Activated CD4-positive, alpha-beta T cell treated with anti-CD3 and anti-CD28 coated beads for 36 hours (primary cell): ENCODE data around the gene ADAMTS17. TPM values are rescaled to one million over a fixed set of nuclear protein-coding genes. Genes with fewer than 3 reads are reported as not detected.
A peak's percentile ranks its signal among the peaks of the same experiment; 100 is the strongest.
"Not testable (repeated sequence)": the region's sequence is repeated elsewhere in the genome, so short reads cannot be mapped to it uniquely, and the experiment has no call there.

Experiments used
- ATAC-seq: fragments of 200-7000 bp; cut with Tn5 transposase; one replicate; pipeline ENCODE4 v1.10.0; 2021; ENCODE audit warnings: mild to moderate bottlenecking, moderate library complexity
- CTCF ChIA-PET: fragments of 350-600 bp; sonication (Branson Sonifier 250); formaldehyde crosslinking; loops from one replicate; lab custom pipeline; 2021; ENCODE audit warnings: antibody characterized with exemption; lab: Charles Lee
- POLR2A ChIA-PET: fragments of 350-600 bp; sonication (Branson Sonifier 250); formaldehyde crosslinking; loops from one replicate; lab custom pipeline; 2021; ENCODE audit warnings: antibody characterized with exemption, inconsistent platforms; lab: Charles Lee
- DNase-seq: peaks from one replicate; pipeline ENCODE4 v3.0.0-alpha.2; 2020
- H3K27ac Mint-ChIP-seq: one replicate; pipeline ENCODE4 v1.8.0; 2021; ENCODE audit warnings: mixed read lengths
- H3K27me3 Mint-ChIP-seq: one replicate; pipeline ENCODE4 v1.8.0; 2021; ENCODE audit warnings: mixed read lengths
- H3K36me3 Mint-ChIP-seq: one replicate; pipeline ENCODE4 v1.8.0; 2021; ENCODE audit warnings: low read depth, mixed read lengths
- H3K4me1 Mint-ChIP-seq: one replicate; pipeline ENCODE4 v1.8.0; 2021; ENCODE audit warnings: mixed read lengths
- H3K4me3 Mint-ChIP-seq: one replicate; pipeline ENCODE4 v1.8.0; 2021; ENCODE audit warnings: mild to moderate bottlenecking, moderate library complexity, mixed read lengths
- H3K9me3 Mint-ChIP-seq: one replicate; pipeline ENCODE4 v1.8.0; 2021; ENCODE audit warnings: low read depth, mixed read lengths
- intact Hi-C, 2 experiments: fragments of 100-400 bp; cut with DNase I in 1 of 2; cut with micrococcal nuclease in 1 of 2; formaldehyde crosslinking; loops; one replicate each; pipeline versions ENCODE4 v1.14.2 to v1.15.1; 2022 to 2024; cut with DNase I, micrococcal nuclease
- total RNA-seq, 2 experiments: library from RNA; stranded (reverse); gene quantifications; one replicate each; pipeline ENCODE4 v1.2.3, GENCODE V29; 2021

ADAMTS17 gene
- total RNA-seq, 2 experiments from 2014 or later, result 0.49 to 0.57 TPM

DNA sequence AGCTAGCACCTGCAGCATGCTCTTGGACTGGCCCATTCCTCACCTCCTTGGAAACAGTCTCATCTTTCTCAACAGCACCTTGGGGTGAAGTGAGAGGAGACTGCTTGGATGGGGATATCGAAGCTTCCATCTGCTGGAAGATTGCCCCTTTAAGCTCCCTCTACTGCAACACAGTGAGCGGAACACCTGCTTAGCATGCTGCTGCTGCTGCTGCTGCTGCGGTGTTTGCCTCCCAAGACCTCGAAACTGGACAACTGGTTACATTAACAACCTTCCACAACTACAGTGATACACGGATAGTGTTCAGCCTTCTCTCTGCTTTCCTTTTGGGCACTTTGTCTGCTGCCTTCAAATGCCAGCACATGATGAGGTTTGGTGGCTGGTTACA lies 354.7 kb downstream of the ADAMTS17 start:
- Mint-ChIP-seq H3K36me3 (peaks cover 4% of the 10 kb centered on the region), H3K27ac (no peak overlapping the region), H3K4me1 (peaks cover 7% of the 10 kb centered on the region), H3K27me3 (no peaks in the 10 kb centered on the region), H3K4me3 (no peak overlapping the region), H3K9me3 (peaks cover 4% of the 10 kb centered on the region)
- ATAC-seq (no peak), DNase-seq (no peak)
- CTCF ChIA-PET, result no interaction called here
- intact Hi-C loops, result no loop called here
- POLR2A ChIA-PET, result no interaction called here

DNA sequence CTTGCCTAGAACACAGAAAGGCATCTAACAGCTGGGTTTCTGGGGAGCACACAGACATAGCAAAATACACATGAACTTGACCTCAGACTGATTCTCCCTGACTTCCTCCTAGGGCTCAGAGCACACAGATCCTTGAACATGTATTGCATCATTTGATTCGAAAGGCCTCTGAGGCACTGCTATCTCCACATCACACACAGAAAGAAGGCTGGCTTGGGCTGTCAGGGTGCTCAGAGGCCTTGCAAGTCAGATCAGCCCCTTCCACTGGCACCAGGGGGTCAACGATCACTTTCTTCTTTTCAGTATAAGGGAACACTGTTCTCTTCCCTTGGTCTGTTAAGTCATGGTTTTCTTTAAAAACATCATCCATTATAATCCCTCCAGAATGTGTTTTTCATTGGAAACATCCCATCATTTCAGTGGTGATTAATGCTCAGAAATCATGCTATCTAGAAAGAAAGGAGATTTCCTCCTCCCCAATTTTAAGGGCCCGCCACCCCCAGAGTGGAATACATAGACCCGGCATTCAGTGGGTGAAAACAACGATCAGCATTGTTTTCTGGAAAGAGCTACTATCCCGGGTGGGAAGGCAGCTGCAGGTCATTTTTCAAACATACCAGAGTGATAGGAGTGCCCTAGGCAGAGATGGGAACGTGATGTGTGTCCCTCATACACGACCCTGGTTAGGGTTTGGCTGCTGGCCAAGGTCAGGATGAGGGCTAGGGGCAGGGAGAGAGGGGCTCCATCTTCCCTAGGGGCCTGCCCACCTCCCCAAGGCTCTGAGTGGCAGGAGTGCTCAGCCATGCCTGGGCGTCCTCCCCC lies 355.3 kb downstream of the ADAMTS17 start:
- intact Hi-C loops, result no loop called here
- DNase-seq (no peak), ATAC-seq (peak; percentile 33)
- ChIA-PET CTCF (no interaction called here), POLR2A (no interaction called here)
- Mint-ChIP-seq H3K36me3 (no peaks in the 10 kb centered on the region), H3K27ac (no peak overlapping the region), H3K4me1 (peaks cover 7% of the 10 kb centered on the region), H3K27me3 (no peaks in the 10 kb centered on the region), H3K9me3 (peaks cover 4% of the 10 kb centered on the region), H3K4me3 (no peak overlapping the region)

DNA sequence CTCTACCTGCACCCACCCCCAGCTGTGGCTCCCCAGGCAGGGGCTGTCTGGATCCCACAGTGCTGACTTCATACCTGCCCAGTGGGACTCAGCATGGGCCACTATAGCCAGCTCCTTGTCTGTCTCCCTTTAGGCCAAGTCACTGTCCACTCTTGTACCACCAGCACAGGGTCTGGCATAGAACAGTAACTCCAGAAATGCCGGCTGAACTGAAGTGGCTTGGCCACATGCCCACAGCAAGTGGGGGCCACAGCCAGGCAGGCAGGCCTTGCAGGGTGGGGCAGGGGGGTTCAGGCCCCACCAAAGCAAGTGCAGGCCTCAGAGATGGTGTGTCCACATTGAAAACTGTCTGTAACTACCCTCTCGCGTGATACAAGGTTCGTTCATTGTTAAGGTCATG lies 355.9 kb downstream of the ADAMTS17 start:
- intact Hi-C loops, result no loop called here
- ATAC-seq (no peak), DNase-seq (no peak)
- Mint-ChIP-seq H3K27me3 (no peaks in the 10 kb centered on the region), H3K4me1 (peaks cover 7% of the 10 kb centered on the region), H3K36me3 (no peaks in the 10 kb centered on the region), H3K9me3 (peaks cover 4% of the 10 kb centered on the region), H3K4me3 (no peak overlapping the region), H3K27ac (no peak overlapping the region)
- ChIA-PET POLR2A (no interaction called here), CTCF (interaction anchor here (0.7 to 0.9 kb wide), 2 partner anchors 29 to 880 kb away, joined by 3 read pairs; no protein-coding TSS in a partner anchor)

DNA sequence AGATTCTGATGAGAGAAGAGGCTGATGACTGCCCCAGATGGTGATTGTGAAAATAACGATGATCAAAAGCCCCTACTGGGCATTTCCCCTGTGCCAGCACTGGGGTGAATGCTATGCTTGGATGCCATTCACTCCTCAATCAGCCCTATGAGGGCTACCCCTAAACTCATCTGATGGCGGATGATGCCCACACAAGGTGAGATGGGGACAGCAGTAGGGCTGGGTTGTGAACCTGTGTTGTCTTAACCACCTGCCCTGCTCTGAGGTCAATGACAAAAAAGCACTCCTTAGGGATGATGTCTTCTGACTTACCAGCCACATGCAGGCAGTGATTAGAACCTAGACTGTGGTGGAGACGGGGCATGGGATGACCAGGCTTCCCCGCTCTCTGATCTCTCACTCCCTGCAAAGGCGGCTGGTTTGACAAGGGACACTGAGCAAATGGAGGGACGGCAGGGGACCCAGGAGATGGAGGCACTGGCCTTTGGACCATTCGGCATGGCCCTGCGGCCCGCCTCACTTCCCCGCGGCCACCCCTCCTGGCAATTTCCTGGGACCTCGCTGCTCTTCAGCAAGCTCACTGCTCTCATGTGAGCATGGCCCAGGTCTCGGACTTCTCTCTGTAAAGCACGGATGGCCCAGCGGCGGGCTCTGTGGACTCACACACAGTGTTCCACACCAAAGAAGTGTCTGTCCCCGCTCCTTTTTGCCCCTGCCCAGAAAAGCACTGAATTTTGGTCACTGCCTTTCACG lies 357.1 kb downstream of the ADAMTS17 start:
- H3K4me3 Mint-ChIP-seq, result no peak overlapping the region
- no peak overlapping the region for H3K27ac Mint-ChIP-seq
- POLR2A ChIA-PET, result no interaction called here
- H3K9me3 Mint-ChIP-seq, result peaks cover 4% of the 10 kb centered on the region
- no peaks in the 10 kb centered on the region for H3K36me3 Mint-ChIP-seq
- DNase-seq (no peak), ATAC-seq (no peak)
- CTCF ChIA-PET, result interaction anchor here (0.7 to 1.3 kb wide), 3 partner anchors 21 to 879 kb away, joined by 3 to 4 read pairs (median 3); no protein-coding TSS in a partner anchor
- intact Hi-C loops, result no loop called here
- peaks cover 7% of the 10 kb centered on the region for H3K4me1 Mint-ChIP-seq
- H3K27me3 Mint-ChIP-seq, result no peaks in the 10 kb centered on the region

DNA sequence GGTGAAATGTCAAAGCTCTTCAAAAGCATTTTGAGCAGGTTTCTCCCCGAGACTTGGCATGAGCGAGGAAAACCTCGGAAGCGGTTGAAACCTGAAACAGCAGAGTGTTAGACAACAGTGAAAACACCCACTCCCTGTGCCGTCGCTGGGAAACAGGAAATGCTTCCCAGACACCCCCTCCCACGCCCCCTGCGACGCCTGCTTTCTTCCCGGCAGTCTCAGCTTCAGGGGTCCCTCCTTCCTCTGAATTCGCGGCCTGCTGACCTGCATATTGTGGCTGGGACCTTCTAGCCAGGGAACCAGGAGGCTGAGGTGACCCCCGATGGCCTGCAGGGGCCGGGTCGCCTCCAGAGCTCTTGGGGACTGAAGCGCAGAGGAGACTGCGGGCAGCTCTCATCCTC lies 357.9 kb downstream of the ADAMTS17 start:
- no peak for DNase-seq
- intact Hi-C loops, result no loop called here
- ChIA-PET CTCF (interaction anchor here (1.3 kb wide), 1 partner anchor 20 kb away, joined by 4 read pairs; no protein-coding TSS in a partner anchor), POLR2A (no interaction called here)
- ATAC-seq, result no peak
- peaks cover 7% of the 10 kb centered on the region for H3K4me1 Mint-ChIP-seq
- no peaks in the 10 kb centered on the region for H3K36me3 Mint-ChIP-seq
- H3K4me3 Mint-ChIP-seq, result no peak overlapping the region
- H3K27me3 Mint-ChIP-seq, result no peaks in the 10 kb centered on the region
- no peak overlapping the region for H3K27ac Mint-ChIP-seq
- H3K9me3 Mint-ChIP-seq, result peaks cover 4% of the 10 kb centered on the region

DNA sequence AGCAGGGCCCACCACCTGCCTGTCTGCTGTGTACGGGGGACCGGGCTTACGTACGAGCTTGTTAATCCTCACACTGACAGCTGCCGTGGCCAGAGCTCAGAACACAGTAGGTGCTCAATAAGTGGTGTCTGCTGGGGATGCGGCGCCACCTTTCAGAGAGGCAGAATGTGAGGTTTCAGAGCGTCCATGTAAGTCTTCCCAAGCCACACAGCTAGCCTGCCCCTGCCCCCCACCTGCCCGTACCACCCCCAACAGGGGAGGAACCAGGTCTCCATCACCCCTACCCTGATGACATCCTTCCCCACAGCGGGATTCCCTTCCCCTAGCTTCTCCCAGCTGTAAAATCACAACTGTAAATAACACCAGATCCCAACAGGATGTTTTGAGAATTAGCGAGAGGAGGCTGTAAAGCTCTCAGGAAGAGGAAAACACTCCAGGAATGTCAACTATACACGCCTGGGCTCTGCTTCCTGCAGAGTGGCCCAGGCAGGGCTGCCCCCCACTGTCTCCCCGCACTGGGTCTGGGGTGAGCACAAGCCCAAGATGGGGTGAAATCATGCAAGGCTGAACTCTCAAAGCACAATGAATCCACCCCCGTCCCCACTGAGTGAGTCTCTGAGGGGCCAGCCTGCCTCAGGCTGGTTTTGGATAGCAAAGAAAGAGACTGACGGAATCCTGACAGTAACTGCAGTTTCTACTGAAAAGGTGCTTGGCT lies 358.4 kb downstream of the ADAMTS17 start:
- intact Hi-C loops, result no loop called here
- Mint-ChIP-seq H3K27me3 (no peaks in the 10 kb centered on the region), H3K4me3 (no peak overlapping the region), H3K4me1 (peaks cover 7% of the 10 kb centered on the region), H3K27ac (no peak overlapping the region), H3K9me3 (peaks cover 3% of the 10 kb centered on the region), H3K36me3 (no peaks in the 10 kb centered on the region)
- CTCF ChIA-PET, result interaction anchor here (0.7 to 1.3 kb wide), 2 partner anchors 11 to 19 kb away, joined by 3 to 4 read pairs; no protein-coding TSS in a partner anchor
- ATAC-seq (peak; percentile 50), DNase-seq (no peak)
- POLR2A ChIA-PET, result no interaction called here

DNA sequence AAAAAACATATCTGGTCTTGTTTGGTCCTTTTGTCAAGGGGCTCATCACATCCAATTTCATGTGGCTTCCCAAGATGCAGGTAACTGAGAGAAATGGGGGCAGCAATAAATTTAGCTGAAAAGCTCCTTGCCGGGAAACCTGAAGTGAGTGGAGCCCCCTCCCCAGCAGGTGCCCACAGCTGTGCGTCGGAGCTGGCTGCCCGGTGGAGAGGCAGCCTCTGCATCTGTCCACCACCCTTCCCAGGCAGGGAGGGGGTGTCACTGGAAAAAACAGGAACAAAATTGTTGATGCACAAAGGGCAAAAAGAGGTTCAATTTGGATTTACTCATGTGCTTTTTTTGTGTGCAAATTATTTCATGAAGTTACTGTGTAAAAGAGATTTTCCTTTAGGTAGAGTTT lies 359.1 kb downstream of the ADAMTS17 start:
- no peak for ATAC-seq
- ChIA-PET POLR2A (no interaction called here), CTCF (interaction anchor here (0.7 kb wide), 1 partner anchor 12 kb away, joined by 3 read pairs; no protein-coding TSS in a partner anchor)

DNA sequence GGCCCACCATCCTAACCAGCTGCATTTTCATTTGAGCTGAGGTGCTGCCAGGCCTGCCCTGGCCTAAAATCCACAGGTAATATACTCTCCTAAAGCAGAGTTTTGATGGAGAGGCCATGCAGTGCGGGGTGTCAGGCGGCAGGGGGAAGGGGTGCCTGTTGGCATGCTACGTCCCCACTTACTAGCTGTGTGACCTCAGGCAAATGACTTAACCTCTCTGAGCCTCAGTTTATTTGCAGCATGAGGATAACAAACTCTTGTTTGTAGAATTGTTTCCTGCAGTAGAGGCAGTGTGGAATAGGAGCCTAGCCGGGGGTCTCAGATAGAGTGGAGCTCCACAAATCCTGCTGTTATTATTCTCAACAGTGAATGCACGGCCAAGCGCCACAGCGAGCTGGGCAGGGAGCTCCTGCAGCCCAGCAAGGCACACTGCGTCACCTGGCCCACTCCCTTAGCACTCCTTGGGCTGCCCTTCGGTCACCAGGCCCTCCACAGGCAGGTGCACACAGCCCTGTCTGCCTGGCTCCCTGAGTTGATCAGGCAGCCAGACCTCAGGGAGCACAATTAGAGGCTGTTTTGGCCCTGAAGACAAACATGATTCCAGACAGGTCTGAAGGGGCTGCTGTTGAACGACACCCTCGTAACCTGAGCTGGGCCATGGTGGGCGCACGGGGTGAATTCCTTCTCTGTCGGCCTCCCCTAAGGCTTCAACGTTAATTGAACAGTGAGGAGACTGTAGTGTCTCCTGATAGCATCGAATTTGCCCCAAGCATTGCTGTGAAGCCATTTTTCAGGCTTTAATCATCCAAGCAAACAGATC lies 359.7 kb downstream of the ADAMTS17 start:
- intact Hi-C loops, result no loop called here
- no peak for ATAC-seq
- CTCF ChIA-PET, result no interaction called here
- Mint-ChIP-seq H3K4me1 (peaks cover 7% of the 10 kb centered on the region), H3K36me3 (no peaks in the 10 kb centered on the region), H3K9me3 (no peaks in the 10 kb centered on the region), H3K4me3 (no peak overlapping the region), H3K27ac (no peak overlapping the region), H3K27me3 (no peaks in the 10 kb centered on the region)
- POLR2A ChIA-PET, result no interaction called here
- no peak for DNase-seq

More for the DNA sequence above, 359.1 kb downstream of the ADAMTS17 start:
- H3K27me3 Mint-ChIP-seq, result no peaks in the 10 kb centered on the region
- no peaks in the 10 kb centered on the region for H3K36me3 Mint-ChIP-seq
- H3K4me3 Mint-ChIP-seq, result no peak overlapping the region
- no peaks in the 10 kb centered on the region for H3K9me3 Mint-ChIP-seq
- intact Hi-C loops, result no loop called here
- peaks cover 7% of the 10 kb centered on the region for H3K4me1 Mint-ChIP-seq
- DNase-seq, result no peak
- H3K27ac Mint-ChIP-seq, result no peak overlapping the region

DNA sequence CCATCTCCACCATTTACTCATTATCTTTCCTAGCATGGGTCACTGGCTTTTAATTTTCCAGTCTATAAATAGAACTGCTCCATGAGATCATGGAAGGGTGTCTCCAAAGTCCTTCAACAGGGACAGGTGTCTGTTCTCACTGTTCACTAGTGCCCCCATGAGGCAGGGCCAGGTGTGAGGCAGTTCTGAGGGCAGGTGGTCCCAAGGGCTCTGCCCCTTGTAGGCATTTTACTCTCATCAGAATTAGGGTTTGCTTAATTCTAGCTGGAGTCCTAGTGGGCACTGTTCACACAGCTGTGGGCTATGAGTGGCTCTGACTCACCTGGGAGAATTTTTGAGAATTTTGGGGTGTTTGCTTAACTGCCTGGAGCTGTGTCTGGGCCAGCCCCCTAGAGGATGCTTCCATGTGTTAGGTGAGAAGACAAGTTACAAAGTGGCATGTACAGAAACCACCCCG lies 360.6 kb downstream of the ADAMTS17 start:
- DNase-seq (no peak), ATAC-seq (no peak)
- H3K27me3 Mint-ChIP-seq, result no peaks in the 10 kb centered on the region
- intact Hi-C loops, result no loop called here
- H3K27ac Mint-ChIP-seq, result no peak overlapping the region
- ChIA-PET POLR2A (no interaction called here), CTCF (no interaction called here)
- peaks cover 7% of the 10 kb centered on the region for H3K4me1 Mint-ChIP-seq
- H3K9me3 Mint-ChIP-seq, result no peaks in the 10 kb centered on the region
- H3K36me3 Mint-ChIP-seq, result no peaks in the 10 kb centered on the region
- H3K4me3 Mint-ChIP-seq, result no peak overlapping the region

DNA sequence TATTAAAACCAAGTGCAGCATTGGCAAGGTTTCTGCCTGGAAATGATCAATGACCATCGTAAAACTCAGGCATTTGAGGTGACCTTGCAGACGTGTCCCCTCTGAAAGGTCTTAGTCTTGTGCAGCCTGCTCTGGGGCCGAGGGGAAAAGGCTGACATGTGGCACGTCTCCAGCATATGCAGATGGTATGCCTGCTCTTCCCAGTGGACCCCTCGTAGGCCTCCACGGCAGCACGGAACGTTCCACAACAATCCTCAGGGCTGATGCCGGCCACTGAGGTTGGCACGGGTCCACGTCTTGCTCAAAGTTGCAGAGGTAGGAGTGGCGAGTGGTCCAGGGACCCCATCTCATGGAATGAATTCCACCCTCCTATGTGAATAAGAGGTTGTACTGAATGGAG lies 361.0 kb downstream of the ADAMTS17 start:
- no peak for DNase-seq
- Mint-ChIP-seq H3K36me3 (no peaks in the 10 kb centered on the region), H3K27ac (no peak overlapping the region), H3K4me1 (peaks cover 7% of the 10 kb centered on the region), H3K27me3 (no peaks in the 10 kb centered on the region), H3K4me3 (no peak overlapping the region), H3K9me3 (no peaks in the 10 kb centered on the region)
- ChIA-PET POLR2A (no interaction called here), CTCF (no interaction called here)
- intact Hi-C loops, result no loop called here
- no peak for ATAC-seq

DNA sequence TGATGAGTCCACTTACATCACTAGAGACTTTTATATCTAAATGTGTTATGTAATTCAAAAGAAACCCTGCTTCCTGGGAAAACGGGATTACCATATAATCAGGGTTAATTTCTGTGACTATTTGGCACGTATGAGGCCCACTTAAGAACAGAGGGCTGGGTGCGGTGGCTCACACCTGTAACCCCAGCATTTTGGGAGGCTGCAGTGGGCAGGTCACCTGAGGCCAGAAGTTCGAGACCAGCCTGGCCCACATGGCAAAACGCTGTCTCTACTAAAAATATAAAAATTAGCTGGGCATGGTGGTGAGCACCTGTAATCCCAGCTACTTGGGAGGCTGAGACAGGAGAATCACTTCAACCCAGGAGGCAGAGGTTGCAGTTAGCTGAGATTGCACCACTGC lies 361.9 kb downstream of the ADAMTS17 start:
- H3K4me3 Mint-ChIP-seq, H3K27me3 Mint-ChIP-seq, H3K27ac Mint-ChIP-seq, intact Hi-C loops, POLR2A ChIA-PET, DNase-seq, CTCF ChIA-PET, H3K9me3 Mint-ChIP-seq, H3K4me1 Mint-ChIP-seq, H3K36me3 Mint-ChIP-seq, ATAC-seq: not testable (repeated sequence)
